K562 (cell line): ENCODE data around the gene BLOC1S4. TPM values are rescaled to one million over a fixed set of nuclear protein-coding genes. Genes with fewer than 3 reads are reported as not detected.

Experiments used
- ASH1L ChIP-seq: fragments of 450-650 bp; IDR thresholded peaks from 2 replicates; pipeline ENCODE4 v1.6.1; 2018; ENCODE audit warnings: borderline replicate concordance, mild to moderate bottlenecking, low read depth; ENCODE audit not compliant: partially characterized antibody
- CHD7 ChIP-seq: fragments of 200-600 bp; sonication (generic); IDR thresholded peaks from one replicate; pipeline ENCODE4 v1.6.1; 2012; ENCODE audit warnings: mild to moderate bottlenecking, low read depth, low read length, inconsistent platforms
- HNRNPH1 ChIP-seq: fragments of 200-400 bp; formaldehyde crosslinking; optimal IDR thresholded peaks from 2 replicates; pipeline ENCODE3; 2017; ENCODE audit warnings: low read depth, mild to moderate bottlenecking, low read length, moderate library complexity
- ILK ChIP-seq: fragments of 450-650 bp; IDR thresholded peaks from 2 replicates; pipeline ENCODE4 v1.6.1; 2016; ENCODE audit warnings: missing genetic modification characterization, low read depth, mild to moderate bottlenecking, missing compliant biosample characterization, moderate library complexity, borderline replicate concordance
- NFXL1 ChIP-seq: fragments of 450-650 bp; formaldehyde crosslinking; IDR thresholded peaks from 2 replicates; pipeline ENCODE4 v1.4.0; 2021; ENCODE audit warnings: mild to moderate bottlenecking
- RUNX1 ChIP-seq: sonication (generic); IDR thresholded peaks from 2 replicates; pipeline ENCODE4 v1.6.1; 2016; ENCODE audit warnings: antibody characterized with exemption, low read depth
- ZC3H11A ChIP-seq: IDR thresholded peaks from 2 replicates; pipeline ENCODE4 v1.6.1; 2012; ENCODE audit warnings: low read depth, low read length, improper control_type of control experiment
- polyA plus RNA-seq, 8 experiments: library from polyadenylated mRNA; depleted of rRNA in 4 of 8; stranded (reverse) in 5 of 8; unstranded in 3 of 8; fragments of >200 nt; fragmentation: Nextera tagmentation in 2 of 8; fragmentation: Illumina TruSeq in 1 of 8; extraction: Ambion mirVana in 2 of 8; extraction: Trizol in 1 of 8; gene quantifications; 2 replicates each; pipeline versions ENCODE4 v1.2.1 to v1.2.3, GENCODE V29; 2011 to 2014; ENCODE audit warnings: inconsistent platforms in 1 of 8, missing spikeins in 1 of 8
- total RNA-seq, 7 experiments: library from RNA; depleted of rRNA in 6 of 7; stranded (reverse); fragments of >200 nt in 6 of 7; fragmentation: Illumina TruSeq in 2 of 7; extraction: Trizol in 2 of 7; gene quantifications; 2 replicates each; pipeline versions ENCODE4 v1.2.1 to v1.2.3, GENCODE V29; 2011 to 2021; ENCODE audit warnings: low replicate concordance in 1 of 7
- TF ChIP-seq, protein P1 (sequence below): sonication (generic); formaldehyde crosslinking; IDR thresholded peaks from 2 replicates; pipeline ENCODE4 v1.8.1; 2023; ENCODE audit warnings: mild to moderate bottlenecking, missing genetic modification reagents

Gene BLOC1S4
- total and polyA plus RNA-seq, 9 of the 15 experiments (the other 6 are each of a cell fraction or from before 2014, with no cell fraction given): 3.1 to 31.6 (median 11.2) TPM

GRCh38 chr4:6730603-6731317 is 14.8 kb downstream of the BLOC1S4 start (continued):
- no peak for TF ChIP-seq ILK (tag)
- TF ChIP-seq CHD7: no peak
- peak; percentile 86 for TF ChIP-seq RUNX1
- no peak for TF ChIP-seq ZC3H11A
- TF ChIP-seq ASH1L: no peak
- no peak for TF ChIP-seq HNRNPH1
- TF ChIP-seq, protein P1, sequence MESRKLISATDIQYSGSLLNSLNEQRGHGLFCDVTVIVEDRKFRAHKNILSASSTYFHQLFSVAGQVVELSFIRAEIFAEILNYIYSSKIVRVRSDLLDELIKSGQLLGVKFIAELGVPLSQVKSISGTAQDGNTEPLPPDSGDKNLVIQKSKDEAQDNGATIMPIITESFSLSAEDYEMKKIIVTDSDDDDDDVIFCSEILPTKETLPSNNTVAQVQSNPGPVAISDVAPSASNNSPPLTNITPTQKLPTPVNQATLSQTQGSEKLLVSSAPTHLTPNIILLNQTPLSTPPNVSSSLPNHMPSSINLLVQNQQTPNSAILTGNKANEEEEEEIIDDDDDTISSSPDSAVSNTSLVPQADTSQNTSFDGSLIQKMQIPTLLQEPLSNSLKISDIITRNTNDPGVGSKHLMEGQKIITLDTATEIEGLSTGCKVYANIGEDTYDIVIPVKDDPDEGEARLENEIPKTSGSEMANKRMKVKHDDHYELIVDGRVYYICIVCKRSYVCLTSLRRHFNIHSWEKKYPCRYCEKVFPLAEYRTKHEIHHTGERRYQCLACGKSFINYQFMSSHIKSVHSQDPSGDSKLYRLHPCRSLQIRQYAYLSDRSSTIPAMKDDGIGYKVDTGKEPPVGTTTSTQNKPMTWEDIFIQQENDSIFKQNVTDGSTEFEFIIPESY (CRISPR knock-in tag): 0 out of 2 replicates have a peak, but pooled peaks have one; percentile 11
- TF ChIP-seq NFXL1 (CRISPR knock-in tag): no peak
